ENCODE measurements around the gene MORC4.
A peak's percentile ranks its signal among the peaks of the same experiment; 100 is the strongest.

Gene MORC4

GRCh38 chrX:106955004-106955772, 44.8 kb downstream of the MORC4 start:
- no peak overlapping the region for H3K4me2 ChIP-seq (ENCODE audit: insufficient read depth, low read length)
- H2AFZ ChIP-seq (ENCODE audit: low read depth, low read length) = no peak overlapping the region
- no peaks in the 10 kb centered on the region for H3K27me3 ChIP-seq (ENCODE audit: insufficient read depth, low read length, poor library complexity)
- no peaks in the 10 kb centered on the region for H4K20me1 ChIP-seq (ENCODE audit: insufficient read depth, low read length)
- no peaks in the 10 kb centered on the region for H3K4me1 ChIP-seq (ENCODE audit: insufficient read depth, low read length)
- ATAC-seq (ENCODE audit: insufficient read depth, low read depth) = no peak
- no peak overlapping the region for H3K4me3 ChIP-seq (ENCODE audit: low read depth in 1 of 2, low read length in 2 of 2)
- H3K9ac ChIP-seq (ENCODE audit: low read depth, low read length) = no peak overlapping the region
- no peaks in the 10 kb centered on the region for H3K79me2 ChIP-seq (ENCODE audit: insufficient read depth, low read length)
- no peak overlapping the region for H3K27ac ChIP-seq (ENCODE audit: low read length)
- no peaks in the 10 kb centered on the region for H3K9me3 ChIP-seq (ENCODE audit: insufficient read depth, low read length, severe bottlenecking)
- no peaks in the 10 kb centered on the region for H3K36me3 ChIP-seq (ENCODE audit: insufficient read depth, low read length)
- TF ChIP-seq, protein P1, sequence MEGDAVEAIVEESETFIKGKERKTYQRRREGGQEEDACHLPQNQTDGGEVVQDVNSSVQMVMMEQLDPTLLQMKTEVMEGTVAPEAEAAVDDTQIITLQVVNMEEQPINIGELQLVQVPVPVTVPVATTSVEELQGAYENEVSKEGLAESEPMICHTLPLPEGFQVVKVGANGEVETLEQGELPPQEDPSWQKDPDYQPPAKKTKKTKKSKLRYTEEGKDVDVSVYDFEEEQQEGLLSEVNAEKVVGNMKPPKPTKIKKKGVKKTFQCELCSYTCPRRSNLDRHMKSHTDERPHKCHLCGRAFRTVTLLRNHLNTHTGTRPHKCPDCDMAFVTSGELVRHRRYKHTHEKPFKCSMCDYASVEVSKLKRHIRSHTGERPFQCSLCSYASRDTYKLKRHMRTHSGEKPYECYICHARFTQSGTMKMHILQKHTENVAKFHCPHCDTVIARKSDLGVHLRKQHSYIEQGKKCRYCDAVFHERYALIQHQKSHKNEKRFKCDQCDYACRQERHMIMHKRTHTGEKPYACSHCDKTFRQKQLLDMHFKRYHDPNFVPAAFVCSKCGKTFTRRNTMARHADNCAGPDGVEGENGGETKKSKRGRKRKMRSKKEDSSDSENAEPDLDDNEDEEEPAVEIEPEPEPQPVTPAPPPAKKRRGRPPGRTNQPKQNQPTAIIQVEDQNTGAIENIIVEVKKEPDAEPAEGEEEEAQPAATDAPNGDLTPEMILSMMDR (IDR thresholded peaks at IDR 0.05; ENCODE audit: borderline replicate concordance, extremely low read depth, low read length, poor library complexity, severe bottlenecking) = no peak
- TF ChIP-seq EZH2 (IDR thresholded peaks at IDR 0.05; ENCODE audit: borderline replicate concordance, low read depth, low read length, severe bottlenecking) = no peak
- DNase-seq = no peak

DNA sequence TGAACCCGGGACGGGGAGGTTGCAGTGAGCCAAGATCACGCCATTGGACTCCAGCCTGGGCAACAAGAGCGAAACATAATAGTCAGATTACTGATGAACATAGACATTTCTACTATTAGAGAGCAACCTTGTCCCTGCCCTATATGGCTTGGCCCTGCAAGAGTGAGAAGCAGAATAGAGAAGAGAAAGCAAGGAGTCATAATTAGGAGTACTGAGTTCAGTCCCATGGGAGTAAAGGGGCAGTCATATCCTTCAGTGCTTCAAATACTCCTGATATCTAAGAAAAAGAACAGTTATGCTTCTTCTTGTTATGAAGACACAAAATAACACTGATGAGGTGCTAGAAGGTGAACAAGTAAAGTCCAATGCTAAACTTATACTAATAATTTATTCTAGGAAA, 46.0 kb downstream of the MORC4 start:
- Histone ChIP-seq H3K4me3 (ENCODE audit: low read depth in 1 of 2, low read length in 2 of 2) (no peak overlapping the region), H3K27ac (ENCODE audit: low read length) (no peak overlapping the region), H3K9ac (ENCODE audit: low read depth, low read length) (no peak overlapping the region), H3K4me1 (ENCODE audit: insufficient read depth, low read length) (no peaks in the 10 kb centered on the region), H3K27me3 (ENCODE audit: insufficient read depth, low read length, poor library complexity) (no peaks in the 10 kb centered on the region), H4K20me1 (ENCODE audit: insufficient read depth, low read length) (no peaks in the 10 kb centered on the region), H3K79me2 (ENCODE audit: insufficient read depth, low read length) (no peaks in the 10 kb centered on the region), H3K9me3 (ENCODE audit: insufficient read depth, low read length, severe bottlenecking) (no peaks in the 10 kb centered on the region), H3K36me3 (ENCODE audit: insufficient read depth, low read length) (no peaks in the 10 kb centered on the region), H3K4me2 (ENCODE audit: insufficient read depth, low read length) (no peak overlapping the region), H2AFZ (ENCODE audit: low read depth, low read length) (no peak overlapping the region)
- TF ChIP-seq EZH2 (IDR thresholded peaks at IDR 0.05; ENCODE audit: borderline replicate concordance, low read depth, low read length, severe bottlenecking) = no peak
- TF ChIP-seq, protein P1 (IDR thresholded peaks at IDR 0.05; ENCODE audit: borderline replicate concordance, extremely low read depth, low read length, poor library complexity, severe bottlenecking) = no peak
- no peak for ATAC-seq (ENCODE audit: insufficient read depth, low read depth)
- no peak for DNase-seq

- Histone ChIP-seq H3K4me1 (ENCODE audit: insufficient read depth, low read length) (no peaks in the 10 kb centered on the region), H3K4me2 (ENCODE audit: insufficient read depth, low read length) (no peak overlapping the region), H3K27me3 (ENCODE audit: insufficient read depth, low read length, poor library complexity) (no peaks in the 10 kb centered on the region), H4K20me1 (ENCODE audit: insufficient read depth, low read length) (no peaks in the 10 kb centered on the region), H3K9ac (ENCODE audit: low read depth, low read length) (no peak overlapping the region), H3K36me3 (ENCODE audit: insufficient read depth, low read length) (no peaks in the 10 kb centered on the region), H3K9me3 (ENCODE audit: insufficient read depth, low read length, severe bottlenecking) (no peaks in the 10 kb centered on the region), H3K79me2 (ENCODE audit: insufficient read depth, low read length) (no peaks in the 10 kb centered on the region), H3K27ac (ENCODE audit: low read length) (no peak overlapping the region), H3K4me3 (ENCODE audit: low read depth in 1 of 2, low read length in 2 of 2) (no peak overlapping the region), H2AFZ (ENCODE audit: low read depth, low read length) (no peak overlapping the region)
- TF ChIP-seq, protein P1 (IDR thresholded peaks at IDR 0.05; ENCODE audit: borderline replicate concordance, extremely low read depth, low read length, poor library complexity, severe bottlenecking) = peak; percentile 44
- TF ChIP-seq EZH2 (IDR thresholded peaks at IDR 0.05; ENCODE audit: borderline replicate concordance, low read depth, low read length, severe bottlenecking) = no peak
- ATAC-seq (ENCODE audit: insufficient read depth, low read depth) = no peak
- no peak for DNase-seq
Measured at GRCh38 chrX:106952988-106953387, 47.0 kb downstream of the MORC4 start.

Measured in DND-41 (cell line).